ENCODE measurements around the gene PLPP4.

- TF ChIP-seq CTCF (conservative IDR thresholded peaks at IDR 0.05) (no peak), EZH2 (IDR thresholded peaks at IDR 0.05; ENCODE audit: low read depth) (no peak)
Observed at GRCh38 chr10:120541984-120542383, 85.0 kb downstream of the PLPP4 start.

Data from PC-9 (cell line).